ENCODE data around the gene UPF1.

GRCh38 chr19:18906605-18907519, 75.1 kb downstream of the UPF1 start:
- TF ChIP-seq CTCF (IDR thresholded peaks at IDR 0.05 in 8 of 11, conservative IDR thresholded peaks at IDR 0.05 in 3 of 11) (no peak), POLR2A (IDR thresholded peaks at IDR 0.05) (no peak)

All from spleen (tissue), 7 donors.